ENCODE data around the gene FIBP. TPM values are rescaled to one million over a fixed set of nuclear protein-coding genes. Genes with fewer than 3 reads are reported as not detected.

FIBP gene
- total RNA-seq = 10 to 100 TPM; 63.8 to 64.3 TPM

GRCh38 chr11:65888163-65888814, at the start of gene FIBP:
Gene FIBP, minus strand, starts transcription at chr11:65888471. Its CDS starts 53 bp downstream, at chr11:65888418.

DNA sequence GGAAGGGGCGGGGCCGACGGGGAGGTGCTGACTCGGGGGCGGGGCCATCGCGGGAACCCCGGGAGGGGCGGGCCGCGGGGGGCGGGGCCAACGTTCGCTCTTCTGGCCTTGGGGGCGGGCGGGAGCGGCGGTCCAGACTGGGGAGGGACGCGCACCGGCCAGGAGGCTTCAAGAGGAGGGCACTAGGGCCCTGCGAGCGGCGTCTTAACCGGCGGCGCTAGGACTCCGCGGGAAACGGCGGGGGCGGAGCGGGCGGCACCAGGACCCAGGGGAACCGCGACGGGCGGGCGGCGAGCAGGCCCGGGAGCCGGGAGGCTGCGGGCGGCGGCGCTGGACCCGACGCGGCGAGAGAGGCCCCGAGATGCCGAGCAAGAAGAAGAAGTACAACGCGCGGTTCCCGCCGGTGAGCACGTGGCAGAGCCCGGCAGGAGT, 30.9 kb upstream of the FIBP start, which contains the start of gene DRAP1:
Gene DRAP1, plus strand, starts transcription at position 286 of the 432 bp plus-strand sequence. Its CDS starts 76 bp downstream, at position 362.

GRCh38 chr11:65918211-65919140, 30.2 kb upstream of the FIBP start, which contains the start of gene C11orf68:
Gene C11orf68, minus strand, starts transcription at chr11:65919062. Its CDS starts 31 bp downstream, at chr11:65919031.

DNA sequence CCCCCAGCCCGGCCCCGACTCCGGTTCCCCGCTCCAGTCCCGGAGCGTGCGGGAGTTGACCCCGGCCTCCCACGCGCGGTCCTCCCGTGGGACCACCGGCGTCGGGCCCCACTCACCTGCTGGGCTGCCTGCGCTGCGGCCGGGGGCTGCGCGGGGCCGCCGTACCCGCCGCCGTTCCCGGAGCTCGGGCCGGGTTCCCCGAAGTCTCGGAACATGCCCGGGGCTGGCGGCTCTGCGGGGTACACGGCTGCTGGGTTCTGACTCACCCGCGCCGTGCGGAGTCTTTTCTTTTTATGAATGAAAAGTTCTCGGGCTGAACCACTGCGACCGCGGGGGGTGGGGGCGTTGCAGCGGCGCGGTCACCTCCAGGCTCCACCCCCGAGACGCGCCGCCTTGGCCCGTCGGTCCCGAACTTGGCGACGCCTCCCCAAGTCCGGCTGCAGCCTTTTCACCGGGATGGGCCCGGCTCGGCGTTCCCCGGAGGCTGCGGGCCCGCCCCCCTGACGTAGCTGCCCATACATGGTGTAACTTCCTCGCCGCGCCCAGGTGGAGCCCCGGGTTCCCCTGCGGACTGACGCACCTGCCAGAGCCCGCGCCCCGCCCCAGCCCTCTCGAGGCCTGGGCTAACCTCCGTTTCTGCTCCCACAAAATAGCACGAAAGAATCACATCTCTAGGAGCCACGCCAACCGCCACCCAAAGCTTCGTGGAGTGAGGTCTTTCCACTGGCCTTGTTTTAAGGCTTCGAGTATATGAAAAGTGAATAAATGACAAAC, 12.0 kb upstream of the FIBP start, which contains the start of gene FOSL1:
Gene FOSL1, minus strand, starts transcription at position 264 of the 774 bp plus-strand sequence. Its CDS starts 49 bp downstream, at position 215.

GRCh38 chr11:65890324-65891218, 2.3 kb upstream of the FIBP start, which contains the start of gene CCDC85B:
Gene CCDC85B, plus strand, starts transcription at chr11:65890673. Its CDS starts 111 bp downstream, at chr11:65890784.

DNA sequence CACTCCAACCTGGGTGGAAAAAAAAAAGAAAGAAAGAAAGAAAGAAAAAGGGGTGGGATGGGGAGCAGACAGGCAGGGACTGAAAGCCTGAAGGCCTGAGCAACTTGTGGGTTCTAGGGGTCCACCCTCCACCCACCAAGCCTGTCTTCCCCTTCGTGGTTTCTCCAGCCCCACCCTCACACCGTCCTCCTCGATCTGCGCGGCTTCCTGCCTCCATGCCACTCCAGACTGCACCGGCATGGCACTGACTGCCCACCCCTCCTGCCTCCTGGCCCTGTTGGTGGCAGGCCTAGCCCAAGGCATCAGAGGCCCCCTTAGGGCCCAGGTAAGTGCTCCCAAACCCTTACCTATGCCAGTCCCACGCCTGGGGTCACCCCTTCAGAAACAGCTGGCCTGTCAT, 8.7 kb downstream of the FIBP start, which contains the start of gene CTSW:
Gene CTSW, plus strand, starts transcription at position 221 of the 400 bp plus-strand sequence. Its CDS starts 18 bp downstream, at position 239.

GRCh38 chr11:65872586-65873317, 15.5 kb downstream of the FIBP start, which contains the start of gene EFEMP2:
Gene EFEMP2, minus strand, starts transcription at chr11:65872800. Its CDS starts 446 bp downstream, at chr11:65872354.

GRCh38 chr11:65860278-65861164, 27.8 kb downstream of the FIBP start, which contains the start of gene MUS81:
Gene MUS81, plus strand, starts transcription at chr11:65860433. Its CDS starts 321 bp downstream, at chr11:65860754.

GRCh38 chr11:65857853-65858680, 30.2 kb downstream of the FIBP start, which contains the start of gene CFL1:
Gene CFL1, minus strand, starts transcription at chr11:65858180. Its CDS starts 81 bp downstream, at chr11:65858099.

Other genes starting within 250 kb of the FIBP start
- 10 to 100 TPM; 82.7 to 90.8 TPM for gene RELA, start 225.6 kb downstream of the FIBP start, total RNA-seq
- 10 to 100 TPM; 68.4 to 71.1 TPM for gene KAT5, start 176.2 kb downstream of the FIBP start, total RNA-seq
- gene RNASEH2C, start 167.7 kb downstream of the FIBP start, total RNA-seq = 10 to 100 TPM; 75.3 to 79.9 TPM
- gene AP5B1, start 107.5 kb downstream of the FIBP start, total RNA-seq = 10 to 100 TPM; 27.3 to 28.2 TPM
- under 1 TPM; 0.48 to 0.55 TPM for gene OVOL1, start 101.4 kb downstream of the FIBP start, total RNA-seq
- 1 to 10 TPM; 1.5 to 2.2 TPM for gene SNX32, start 54.5 kb downstream of the FIBP start, total RNA-seq
- 1,000 to 10,000 TPM; 1,544 to 1,547 TPM for gene CFL1, start 30.3 kb downstream of the FIBP start, total RNA-seq
- gene MUS81, start 28.0 kb downstream of the FIBP start, total RNA-seq = 10 to 100 TPM; 78.8 to 92.6 TPM
- gene EFEMP2, start 15.7 kb downstream of the FIBP start, total RNA-seq = 10 to 100 TPM; 10.5 to 12.1 TPM
- 10 to 100 TPM; 47.0 to 47.2 TPM for gene CTSW, start 8.6 kb downstream of the FIBP start, total RNA-seq
- gene CCDC85B, start 2.2 kb upstream of the FIBP start, total RNA-seq = 10 to 100 TPM; 44.8 to 46.0 TPM
- 1 to 10 TPM; 1.8 to 2.0 TPM for gene FOSL1, start 11.9 kb upstream of the FIBP start, total RNA-seq
- gene C11orf68, start 30.6 kb upstream of the FIBP start, total RNA-seq = 10 to 100 TPM; 34.5 to 34.6 TPM
- 100 to 1,000 TPM; 165 to 171 TPM for gene DRAP1, start 31.0 kb upstream of the FIBP start, total RNA-seq
- not detected for gene TSGA10IP, start 57.0 kb upstream of the FIBP start, total RNA-seq
- gene SART1, start 73.3 kb upstream of the FIBP start, total RNA-seq = 10 to 100 TPM; 68.4 to 73.2 TPM
- gene EIF1AD, start 113.7 kb upstream of the FIBP start, total RNA-seq = 10 to 100 TPM; 37.8 to 41.8 TPM
- gene BANF1, start 114.0 kb upstream of the FIBP start, total RNA-seq = 100 to 1,000 TPM; 186 to 197 TPM
- gene CST6, start 123.5 kb upstream of the FIBP start, total RNA-seq = not detected
- not detected for gene CATSPER1, start 138.0 kb upstream of the FIBP start, total RNA-seq
- not detected for gene GAL3ST3, start 160.7 kb upstream of the FIBP start, total RNA-seq
- 100 to 1,000 TPM; 202 to 203 TPM for gene SF3B2, start 163.9 kb upstream of the FIBP start, total RNA-seq
- 100 to 1,000 TPM; 109 to 119 TPM for gene PACS1, start 181.8 kb upstream of the FIBP start, total RNA-seq

Measured in activated naive CD4-positive, alpha-beta T cell treated with anti-CD3 and anti-CD28 coated beads, Interleukin-2, amount 10 ng/mL, durations not matched to agents 5 hours and 36 hours (primary cell).